ENCODE data around the gene BCAS3.

The BCAS3 gene

DNA sequence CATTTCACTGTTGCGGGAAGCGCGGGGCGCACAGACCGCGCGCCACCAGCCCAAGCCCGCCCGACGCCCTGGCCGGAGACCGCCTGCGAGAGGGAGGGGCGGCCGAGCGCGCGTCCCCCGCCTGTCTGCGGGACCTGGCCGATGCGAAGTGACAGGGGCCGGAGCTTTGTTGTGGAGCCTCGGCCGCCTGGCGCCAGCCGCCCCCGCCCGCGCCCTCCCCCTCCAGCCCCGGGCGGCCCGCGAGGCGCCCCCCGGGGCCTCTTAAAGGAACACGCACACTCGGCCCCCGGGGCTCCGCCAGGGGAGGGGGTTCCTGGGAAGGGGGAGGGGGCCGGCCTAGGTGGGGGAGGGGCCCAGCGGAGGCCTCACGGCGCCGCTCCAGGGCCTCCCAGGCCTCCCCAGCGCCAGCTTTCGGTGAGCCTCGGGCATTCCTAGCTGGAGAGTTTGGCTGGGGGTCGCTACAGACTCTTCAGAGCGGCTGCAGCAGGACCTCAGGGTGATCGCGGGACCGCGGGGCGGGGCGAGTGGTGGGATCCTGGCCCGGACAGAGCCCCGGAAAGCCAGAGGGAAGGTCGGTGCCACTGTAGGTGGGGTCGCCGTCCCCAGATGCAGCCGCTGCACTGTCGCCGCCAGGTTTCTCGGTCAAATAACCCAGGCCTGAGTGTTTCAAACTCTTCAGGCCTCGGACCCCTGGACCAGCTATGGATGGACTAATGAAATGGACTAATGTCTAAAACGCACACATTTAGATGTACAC, 719.6 kb downstream of the BCAS3 start:
- Histone ChIP-seq H3K79me2 (no peaks in the 10 kb centered on the region), H3K36me3 (ENCODE audit: control insufficient read depth, insufficient read depth, low read length) (no peaks in the 10 kb centered on the region), H3K4me1 (peaks cover 2% of the 10 kb centered on the region), H3K4me3 (ENCODE audit: low read depth, low read length) (peak overlapping the region; percentile 13), H3K27ac (no peak overlapping the region), H3K9ac (no peak overlapping the region), H3K9me3 (ENCODE audit: control insufficient read depth, low read length) (no peaks in the 10 kb centered on the region), H3K4me2 (ENCODE audit: low read length) (peak overlapping the region; percentile 58), H2AFZ (no peak overlapping the region), H3K27me3 (ENCODE audit: control insufficient read depth, insufficient read depth, low read length) (peaks cover 28% of the 10 kb centered on the region)
- TF ChIP-seq, protein P1, sequence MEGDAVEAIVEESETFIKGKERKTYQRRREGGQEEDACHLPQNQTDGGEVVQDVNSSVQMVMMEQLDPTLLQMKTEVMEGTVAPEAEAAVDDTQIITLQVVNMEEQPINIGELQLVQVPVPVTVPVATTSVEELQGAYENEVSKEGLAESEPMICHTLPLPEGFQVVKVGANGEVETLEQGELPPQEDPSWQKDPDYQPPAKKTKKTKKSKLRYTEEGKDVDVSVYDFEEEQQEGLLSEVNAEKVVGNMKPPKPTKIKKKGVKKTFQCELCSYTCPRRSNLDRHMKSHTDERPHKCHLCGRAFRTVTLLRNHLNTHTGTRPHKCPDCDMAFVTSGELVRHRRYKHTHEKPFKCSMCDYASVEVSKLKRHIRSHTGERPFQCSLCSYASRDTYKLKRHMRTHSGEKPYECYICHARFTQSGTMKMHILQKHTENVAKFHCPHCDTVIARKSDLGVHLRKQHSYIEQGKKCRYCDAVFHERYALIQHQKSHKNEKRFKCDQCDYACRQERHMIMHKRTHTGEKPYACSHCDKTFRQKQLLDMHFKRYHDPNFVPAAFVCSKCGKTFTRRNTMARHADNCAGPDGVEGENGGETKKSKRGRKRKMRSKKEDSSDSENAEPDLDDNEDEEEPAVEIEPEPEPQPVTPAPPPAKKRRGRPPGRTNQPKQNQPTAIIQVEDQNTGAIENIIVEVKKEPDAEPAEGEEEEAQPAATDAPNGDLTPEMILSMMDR (IDR thresholded peaks at IDR 0.05), result no peak

DNA sequence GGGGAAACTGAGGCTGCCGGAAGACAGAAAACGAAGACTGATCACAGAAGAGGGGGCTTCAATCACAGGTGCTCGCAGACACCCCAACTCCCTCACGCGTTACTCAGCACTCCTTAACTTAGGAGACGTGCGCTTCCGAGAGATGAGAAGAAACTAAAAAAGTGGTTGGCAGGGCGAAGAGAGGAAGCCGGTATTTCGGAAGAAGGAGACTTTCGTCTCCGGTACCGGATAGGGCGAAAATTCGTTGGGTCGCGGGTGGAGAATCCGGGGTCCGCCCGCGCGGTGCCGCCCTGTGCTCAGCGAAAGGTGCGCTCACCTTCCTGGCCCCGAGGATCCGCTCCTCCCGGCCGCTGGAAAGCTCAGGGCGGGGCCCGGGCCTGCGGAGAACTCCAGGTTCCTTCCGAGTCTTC, 721.1 kb downstream of the BCAS3 start:
- Histone ChIP-seq H2AFZ (peak overlapping the region; percentile 22), H3K4me2 (ENCODE audit: low read length) (peak overlapping the region; percentile 58), H3K36me3 (ENCODE audit: control insufficient read depth, insufficient read depth, low read length) (no peaks in the 10 kb centered on the region), H3K27me3 (ENCODE audit: control insufficient read depth, insufficient read depth, low read length) (peaks cover 28% of the 10 kb centered on the region), H3K4me1 (peaks cover 2% of the 10 kb centered on the region), H3K9me3 (ENCODE audit: control insufficient read depth, low read length) (no peaks in the 10 kb centered on the region), H3K4me3 (ENCODE audit: low read depth, low read length) (peak overlapping the region; percentile 37), H3K27ac (no peak overlapping the region), H3K9ac (no peak overlapping the region), H3K79me2 (no peaks in the 10 kb centered on the region)
- TF ChIP-seq, protein P1 (IDR thresholded peaks at IDR 0.05), result no peak

DNA sequence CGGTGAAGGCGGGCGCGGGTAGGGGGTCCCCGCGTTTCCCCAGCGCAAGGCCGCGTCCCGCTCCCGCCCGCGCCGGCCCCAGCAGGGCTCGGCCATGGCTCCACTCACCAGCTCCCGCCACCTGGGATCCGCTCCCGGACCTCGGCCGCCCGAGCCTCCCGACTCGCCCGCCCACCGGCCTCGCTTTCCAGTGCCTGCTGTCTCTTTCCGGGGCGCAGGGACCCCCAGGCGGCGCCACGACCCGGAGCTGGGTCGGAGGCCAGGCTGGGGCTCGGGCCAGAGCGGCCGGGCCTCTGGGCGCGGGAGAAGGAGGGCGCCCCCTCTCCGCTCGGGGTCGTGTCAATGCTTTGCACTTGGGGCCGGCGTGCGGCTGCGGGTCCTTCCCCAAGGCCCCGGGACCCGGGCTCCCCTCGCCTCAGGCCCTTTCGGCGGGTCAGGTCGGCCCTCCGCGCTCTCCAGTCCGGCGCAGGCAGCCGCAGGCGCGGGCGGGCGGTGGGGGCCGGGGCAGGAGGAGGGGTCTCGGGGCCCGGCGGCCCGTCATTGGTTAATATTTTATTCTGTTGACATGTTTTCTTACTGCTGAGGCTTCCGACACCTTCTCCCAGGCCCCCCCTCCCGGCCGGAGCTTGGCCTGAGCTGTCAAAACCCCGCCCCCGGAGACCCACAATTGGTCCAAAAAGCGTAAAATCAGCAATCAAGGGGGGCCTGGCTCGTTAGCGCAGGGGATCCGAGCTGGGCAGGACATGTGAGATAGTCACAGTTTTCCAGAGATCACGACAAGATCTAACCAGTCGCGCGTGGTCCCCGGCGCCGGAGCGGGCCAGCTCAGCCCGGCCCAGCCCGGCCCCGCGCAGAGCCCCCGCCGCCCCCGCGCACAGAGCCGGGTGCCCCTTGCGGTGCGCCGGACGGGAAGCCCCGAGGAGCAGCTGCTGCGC, 721.7 kb downstream of the BCAS3 start, which contains the start of gene TBX2:
TSS of gene TBX2 (plus strand) at position 713 of the 935 bp plus-strand sequence. CDS start 334 bp downstream, outside the sequence.
- Histone ChIP-seq H3K27ac (peak within 1 kb of the TSS; percentile 19), H3K9me3 (ENCODE audit: control insufficient read depth, low read length) (no peaks in the 10 kb centered on the region), H3K27me3 (ENCODE audit: control insufficient read depth, insufficient read depth, low read length) (peaks cover 32% of the 10 kb centered on the region), H3K4me2 (ENCODE audit: low read length) (peak within 1 kb of the TSS; percentile 58), H3K4me3 (ENCODE audit: low read depth, low read length) (peak within 1 kb of the TSS; percentile 37), H3K36me3 (ENCODE audit: control insufficient read depth, insufficient read depth, low read length) (no peaks in the 10 kb centered on the region), H3K4me1 (peaks cover 2% of the 10 kb centered on the region), H2AFZ (peak within 1 kb of the TSS; percentile 22), H3K9ac (no peak within 1 kb of the TSS), H3K79me2 (no peaks in the 10 kb centered on the region)
- TF ChIP-seq, protein P1 (IDR thresholded peaks at IDR 0.05), result no peak

DNA sequence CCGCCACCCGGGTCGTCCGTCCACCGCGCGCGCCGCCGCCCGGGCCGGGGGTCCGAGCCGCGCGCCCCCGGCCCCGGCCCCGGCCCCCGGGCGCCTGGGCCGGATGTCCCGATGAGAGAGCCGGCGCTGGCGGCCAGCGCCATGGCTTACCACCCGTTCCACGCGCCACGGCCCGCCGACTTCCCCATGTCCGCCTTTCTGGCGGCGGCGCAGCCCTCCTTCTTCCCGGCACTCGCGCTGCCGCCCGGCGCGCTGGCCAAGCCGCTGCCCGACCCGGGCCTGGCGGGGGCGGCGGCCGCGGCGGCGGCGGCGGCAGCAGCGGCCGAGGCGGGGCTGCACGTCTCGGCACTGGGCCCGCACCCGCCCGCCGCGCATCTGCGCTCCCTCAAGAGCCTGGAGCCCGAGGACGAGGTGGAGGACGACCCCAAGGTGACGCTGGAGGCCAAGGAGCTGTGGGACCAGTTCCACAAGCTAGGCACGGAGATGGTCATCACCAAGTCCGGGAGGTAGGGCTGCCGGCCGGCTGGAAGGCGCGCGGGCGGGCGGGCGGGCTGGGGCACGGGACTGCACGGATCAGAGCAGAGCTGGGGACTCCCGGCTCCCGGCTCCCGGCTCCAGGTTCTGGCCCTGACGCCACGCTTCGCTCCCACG, 722.5 kb downstream of the BCAS3 start:
- Histone ChIP-seq H3K4me3 (ENCODE audit: low read depth, low read length) (peak overlapping the region; percentile 23), H3K9ac (no peak overlapping the region), H3K4me1 (peaks cover 4% of the 10 kb centered on the region), H3K4me2 (ENCODE audit: low read length) (peak overlapping the region; percentile 47), H3K27me3 (ENCODE audit: control insufficient read depth, insufficient read depth, low read length) (peaks cover 35% of the 10 kb centered on the region), H3K27ac (no peak overlapping the region), H2AFZ (no peak overlapping the region), H3K36me3 (ENCODE audit: control insufficient read depth, insufficient read depth, low read length) (no peaks in the 10 kb centered on the region), H3K79me2 (no peaks in the 10 kb centered on the region), H3K9me3 (ENCODE audit: control insufficient read depth, low read length) (no peaks in the 10 kb centered on the region)
- TF ChIP-seq, protein P1 (IDR thresholded peaks at IDR 0.05), result no peak
